HG03280 (cell line): ENCODE results near the gene CHST13.

Source experiments
- ATAC-seq: cut with Tn5 transposase; IDR thresholded peaks from one replicate; pipeline ENCODE4 v1.9.1; 2021; ENCODE audit warnings: mild to moderate bottlenecking, moderate library complexity; ENCODE audit not compliant: unreplicated experiment

Gene CHST13

GRCh38 chr3:126552688-126553283 is 28.8 kb downstream of the CHST13 start:
- ATAC-seq = no peak

DNA sequence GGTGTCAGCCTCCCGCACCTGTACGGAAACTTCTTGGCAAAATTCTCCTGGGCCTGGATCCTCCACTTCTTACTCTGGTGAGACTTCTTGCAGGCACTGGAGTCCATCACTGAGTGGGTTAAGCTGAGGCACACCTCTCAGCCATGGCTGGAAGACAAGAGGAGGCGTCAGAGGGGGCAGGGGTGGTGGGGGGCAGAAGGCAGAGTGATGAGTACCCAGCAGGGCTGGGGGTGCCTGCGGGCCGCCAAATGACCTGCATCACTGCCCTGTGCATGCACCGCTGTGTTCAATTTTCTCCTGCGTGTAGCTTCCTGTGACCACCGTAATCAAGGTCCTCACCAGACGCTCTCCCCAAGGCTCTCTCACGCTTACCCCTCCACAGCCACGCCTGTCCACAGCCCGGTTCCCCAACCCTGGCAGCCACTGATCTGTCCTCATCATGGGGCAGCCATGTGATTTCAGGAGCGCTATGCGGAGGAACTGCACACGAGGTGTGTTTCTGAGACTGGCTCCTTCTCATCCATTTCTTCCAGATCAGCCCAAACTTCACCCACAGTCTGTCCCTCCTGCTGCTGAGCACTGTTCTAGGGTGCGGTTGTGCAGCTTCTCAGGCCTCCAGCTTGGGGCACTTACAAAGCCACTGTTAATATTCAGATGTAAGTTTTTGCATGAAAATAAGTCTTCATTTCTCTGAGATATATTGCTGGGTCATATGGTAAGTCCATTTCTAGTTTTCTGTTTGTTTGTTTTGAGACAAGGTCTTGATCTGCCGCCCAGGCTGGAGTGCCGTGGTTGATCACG is 29.5 kb downstream of the CHST13 start:
- ATAC-seq = no peak

- no peak for ATAC-seq
Observed at GRCh38 chr3:126554560-126555525, 30.9 kb downstream of the CHST13 start.

DNA sequence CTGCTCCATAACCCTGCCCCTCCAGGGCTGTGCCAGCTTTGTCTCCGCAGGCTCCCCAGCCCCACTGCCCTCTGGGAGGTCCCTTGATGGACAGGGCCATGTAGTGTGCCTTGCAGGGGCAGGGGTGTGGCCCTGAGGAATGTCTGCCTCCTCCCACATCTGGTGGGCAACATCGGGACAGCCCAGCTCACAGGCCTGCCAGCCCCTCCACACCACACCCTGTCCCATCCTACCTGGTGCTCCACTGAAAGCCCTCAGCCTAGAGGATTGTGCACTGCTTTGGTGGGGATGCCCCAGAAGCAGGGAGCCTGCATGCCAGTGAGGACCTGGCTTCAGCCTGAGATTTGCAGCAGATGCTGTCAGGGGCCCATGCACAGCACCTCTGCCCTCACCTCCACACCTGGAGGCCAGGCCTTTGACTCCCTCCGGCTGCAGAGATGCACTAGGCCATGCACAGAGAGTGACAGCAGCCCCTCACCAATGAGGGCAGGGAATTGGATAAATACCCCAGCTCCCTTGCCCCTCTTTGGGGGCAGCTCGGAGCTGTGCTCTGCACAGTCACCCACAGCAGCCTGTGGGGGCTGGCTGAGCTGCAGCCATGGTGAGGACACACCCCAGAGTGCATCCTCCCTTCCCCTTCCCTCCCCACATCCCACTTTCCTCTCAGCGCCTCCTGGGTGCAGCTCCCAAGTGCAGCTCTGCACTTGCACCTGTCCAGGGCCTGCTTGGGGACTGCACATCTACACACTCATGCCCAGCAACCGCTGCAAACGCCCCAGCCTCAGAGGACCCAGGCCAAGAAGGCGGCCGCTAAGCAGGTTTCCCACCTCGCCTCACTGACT is 32.1 kb downstream of the CHST13 start:
- no peak for ATAC-seq

GRCh38 chr3:126556637-126557414 is 32.9 kb downstream of the CHST13 start:
- ATAC-seq = no peak

DNA sequence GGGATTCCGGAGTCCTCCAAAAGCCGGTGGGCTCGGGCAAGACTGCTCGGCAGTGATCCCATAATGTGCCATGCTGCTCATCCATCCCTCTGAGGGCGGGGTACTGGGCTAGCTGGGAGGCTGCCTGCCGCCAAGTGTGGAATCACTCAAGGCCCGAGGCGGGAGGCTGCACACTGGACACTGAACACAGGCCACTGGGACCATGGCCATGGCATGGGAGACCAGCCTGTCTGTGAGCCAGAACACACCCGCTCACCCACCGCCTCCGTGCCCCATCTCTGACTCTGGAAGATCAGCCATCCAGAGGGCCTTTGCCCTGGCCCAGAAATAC is 33.4 kb downstream of the CHST13 start:
- ATAC-seq = no peak

GRCh38 chr3:126557761-126558160 is 33.8 kb downstream of the CHST13 start:
- ATAC-seq = no peak

GRCh38 chr3:126558336-126559071 is 34.5 kb downstream of the CHST13 start, which contains the start of gene C3orf22:
TSS of gene C3orf22 (minus strand) at chr3:126558932. CDS start at chr3:126553390, 5,542 bp downstream.
- no peak for ATAC-seq

DNA sequence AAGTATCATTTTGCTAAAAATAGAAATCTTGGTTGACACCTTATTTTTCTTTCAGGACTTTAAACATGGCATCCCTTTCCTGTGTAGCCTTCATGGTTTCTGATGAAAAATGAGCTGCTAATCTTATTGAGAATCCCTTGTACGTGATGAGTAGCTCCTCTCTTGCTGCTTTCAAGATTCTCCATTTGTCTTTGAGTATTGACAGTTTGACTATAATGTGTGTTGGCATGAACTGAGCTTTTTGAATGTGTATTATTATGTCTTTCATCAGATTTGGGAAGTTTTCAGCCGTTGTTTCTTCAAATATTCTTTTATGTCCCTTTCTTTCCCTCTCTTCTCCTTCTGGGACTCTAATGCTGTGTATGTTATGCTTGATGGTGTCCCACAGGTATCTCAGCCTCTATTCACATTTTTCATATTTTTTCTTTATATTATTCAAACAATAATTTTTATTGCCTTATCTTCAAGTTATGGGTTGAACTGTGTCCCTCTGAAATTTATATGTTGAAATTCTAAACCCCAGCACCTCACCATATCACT is 38.9 kb downstream of the CHST13 start:
- no peak for ATAC-seq

- ATAC-seq = no peak
Observed at GRCh38 chr3:126567696-126568438, 43.9 kb downstream of the CHST13 start.

GRCh38 chr3:126568776-126569342 is 44.9 kb downstream of the CHST13 start:
- ATAC-seq = no peak

DNA sequence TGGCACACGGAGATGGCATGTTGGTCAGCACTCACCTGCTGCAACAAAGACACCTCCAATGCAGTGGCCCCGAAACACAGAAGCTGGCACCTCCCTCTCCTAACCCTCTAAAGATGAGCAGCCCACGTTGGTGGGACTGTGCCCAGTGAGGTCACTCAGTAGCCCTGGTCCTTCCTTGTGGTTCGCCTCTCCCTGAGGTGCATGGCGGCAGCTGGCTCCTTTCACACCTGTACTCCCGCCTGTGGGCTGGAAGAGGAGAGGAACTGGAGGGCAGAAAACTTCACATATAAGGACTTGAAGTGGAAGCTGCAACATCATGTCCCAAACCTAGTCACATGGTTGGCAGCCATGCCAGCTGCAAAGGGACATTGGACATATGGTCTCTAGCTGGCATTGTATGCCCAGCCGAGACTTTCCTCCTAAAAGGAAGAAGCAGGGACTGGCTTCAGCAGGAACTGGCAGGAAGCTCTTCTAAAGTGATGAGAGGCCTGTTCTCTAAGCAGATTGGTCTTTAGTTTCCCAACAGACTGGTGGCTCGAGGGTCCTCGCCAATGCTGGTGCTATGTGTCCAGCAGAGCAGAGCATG is 45.5 kb downstream of the CHST13 start:
- ATAC-seq = no peak

DNA sequence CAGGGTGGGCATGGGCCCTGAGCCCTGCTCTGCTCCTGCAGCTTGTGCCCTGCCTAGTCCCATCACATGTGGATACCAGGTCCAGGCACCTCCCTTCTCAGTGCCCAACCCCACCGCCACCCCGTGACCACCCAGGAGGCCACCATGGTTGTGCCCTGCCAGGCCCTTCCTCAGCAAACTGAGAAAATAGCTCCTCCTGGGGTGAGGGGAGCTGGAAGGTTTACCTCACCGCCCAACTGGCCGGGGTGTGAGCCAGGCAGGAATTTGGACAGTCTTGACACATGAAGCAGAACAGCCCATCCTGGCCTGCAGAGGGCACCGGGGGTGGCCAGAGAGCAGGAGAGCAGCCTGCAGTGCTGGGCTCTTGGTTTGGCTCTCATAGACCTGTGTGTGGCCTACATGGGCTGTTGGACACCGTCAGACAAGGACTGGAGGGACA is 46.2 kb downstream of the CHST13 start:
- ATAC-seq = no peak

GRCh38 chr3:126571078-126571477 is 47.1 kb downstream of the CHST13 start:
- no peak for ATAC-seq

DNA sequence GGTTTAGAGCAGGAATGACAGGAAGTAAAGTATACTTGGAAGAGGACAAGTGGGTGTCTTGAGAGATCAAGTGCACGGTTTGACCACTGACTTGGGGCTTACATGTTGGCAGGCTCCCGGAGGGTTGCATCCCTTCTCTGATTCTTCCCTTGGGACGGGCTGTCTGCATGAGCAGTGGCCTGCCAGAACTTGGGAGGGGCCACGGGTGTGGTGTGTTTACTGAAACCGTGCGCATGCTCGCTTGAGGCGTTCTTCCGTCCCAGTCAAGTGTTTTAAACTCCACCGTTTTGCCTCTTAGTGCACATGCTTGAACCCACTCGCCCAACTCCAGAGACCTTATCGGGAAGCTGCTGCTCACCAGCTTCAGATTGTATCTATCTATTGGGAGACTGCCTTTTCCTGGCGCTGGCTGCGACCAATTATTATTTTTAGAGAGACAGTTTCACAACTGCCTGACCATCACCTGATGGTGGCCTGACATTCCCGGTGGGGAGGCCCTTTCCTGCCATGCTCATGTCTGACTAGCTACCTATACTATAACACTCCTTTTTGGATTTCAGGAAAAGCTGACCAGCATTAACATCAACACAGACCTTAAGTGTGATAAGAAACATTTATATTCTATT is 49.6 kb downstream of the CHST13 start:
- ATAC-seq = no peak

- ATAC-seq = no peak
Observed at GRCh38 chr3:126577261-126577660, 53.3 kb downstream of the CHST13 start.

GRCh38 chr3:126578702-126579101 is 54.7 kb downstream of the CHST13 start:
- no peak for ATAC-seq
